GM21367 (cell line): ENCODE data around the gene CTTNBP2NL.
"Not testable (repeated sequence)": the region's sequence is repeated elsewhere in the genome, so short reads cannot be mapped to it uniquely, and the experiment has no call there.

Experiments used
- ATAC-seq: cut with Tn5 transposase; IDR thresholded peaks from one replicate; pipeline ENCODE4 v1.9.1; 2021; ENCODE audit not compliant: unreplicated experiment

The CTTNBP2NL gene

GRCh38 chr1:112423207-112423606, 27.2 kb downstream of the CTTNBP2NL start:
- ATAC-seq, result no peak

- not testable (repeated sequence) for ATAC-seq
These were observed 27.7 kb downstream of the CTTNBP2NL start for GRCh38 chr1:112423666-112424065.

- no peak for ATAC-seq
These were observed 33.7 kb downstream of the CTTNBP2NL start for GRCh38 chr1:112429749-112430148.

GRCh38 chr1:112431038-112431437, 35.0 kb downstream of the CTTNBP2NL start:
- ATAC-seq, result no peak

GRCh38 chr1:112435448-112435847, 39.4 kb downstream of the CTTNBP2NL start:
- no peak for ATAC-seq

GRCh38 chr1:112436384-112437156, 40.6 kb downstream of the CTTNBP2NL start:
- no peak for ATAC-seq

GRCh38 chr1:112438156-112438555, 42.1 kb downstream of the CTTNBP2NL start:
- ATAC-seq, result not testable (repeated sequence)

GRCh38 chr1:112439592-112439991, 43.6 kb downstream of the CTTNBP2NL start:
- no peak for ATAC-seq

GRCh38 chr1:112440574-112440973, 44.6 kb downstream of the CTTNBP2NL start:
- ATAC-seq, result no peak

GRCh38 chr1:112444269-112444668, 48.3 kb downstream of the CTTNBP2NL start:
- no peak for ATAC-seq

- no peak for ATAC-seq
These were observed 49.6 kb downstream of the CTTNBP2NL start for GRCh38 chr1:112445596-112445995.

- no peak for ATAC-seq
These were observed 50.4 kb downstream of the CTTNBP2NL start for GRCh38 chr1:112446411-112446810.

GRCh38 chr1:112448904-112449629, 53.1 kb downstream of the CTTNBP2NL start:
- no peak for ATAC-seq

- no peak for ATAC-seq
These were observed 53.6 kb downstream of the CTTNBP2NL start for GRCh38 chr1:112449630-112449983.

- no peak for ATAC-seq
These were observed 54.8 kb downstream of the CTTNBP2NL start for GRCh38 chr1:112450773-112451172.

GRCh38 chr1:112451301-112451700, 55.3 kb downstream of the CTTNBP2NL start:
- ATAC-seq, result not testable (repeated sequence)

- no peak for ATAC-seq
These were observed 57.9 kb downstream of the CTTNBP2NL start for GRCh38 chr1:112453876-112454275.

GRCh38 chr1:112454316-112454715, 58.3 kb downstream of the CTTNBP2NL start:
- ATAC-seq, result no peak

GRCh38 chr1:112457241-112457640, 61.2 kb downstream of the CTTNBP2NL start:
- ATAC-seq, result no peak

- ATAC-seq, result no peak
These were observed 61.9 kb downstream of the CTTNBP2NL start for GRCh38 chr1:112457955-112458354.

GRCh38 chr1:112458756-112459155, 62.7 kb downstream of the CTTNBP2NL start:
- no peak for ATAC-seq

- ATAC-seq, result no peak
These were observed 64.6 kb downstream of the CTTNBP2NL start for GRCh38 chr1:112460615-112461014.
